ENCODE results near the gene SOS2. TPM values are rescaled to one million over a fixed set of nuclear protein-coding genes. Genes with fewer than 3 reads are reported as not detected.

SOS2 gene
- polyA plus RNA-seq, 1 donor from 2014 or later, result 25.9 TPM

DNA sequence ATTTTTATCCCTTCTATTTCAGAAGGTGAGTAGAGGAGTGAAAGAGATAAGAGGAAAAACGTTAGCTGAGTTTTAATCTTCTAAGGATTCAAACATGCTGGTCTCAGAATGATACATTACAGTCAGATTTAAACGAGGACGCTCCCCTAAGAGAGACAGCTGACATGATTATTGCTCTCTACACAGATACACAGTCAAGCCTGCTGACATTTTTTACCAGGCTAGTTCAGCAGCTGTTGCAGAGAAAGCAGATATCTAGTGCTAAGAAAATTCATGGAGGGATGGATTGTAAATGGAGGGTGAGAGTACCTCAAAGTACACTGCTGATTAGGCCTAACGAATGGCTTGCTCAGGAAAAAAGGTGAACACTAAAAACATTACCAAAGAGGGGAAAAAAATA is 31.9 kb upstream of the SOS2 start:
- Histone ChIP-seq H3K4me3 (ENCODE audit: low read length) (peak overlapping the region; percentile 25), H3F3A (ENCODE audit: insufficient read depth, low read length, poor library complexity, severe bottlenecking) (no peaks in the 10 kb centered on the region), H3K36me3 (ENCODE audit: insufficient read depth, low read length) (no peaks in the 10 kb centered on the region), H3K9ac (ENCODE audit: low read length) (peak overlapping the region; percentile 6), H3K4me2 (ENCODE audit: low read length) (peak overlapping the region; percentile 24), H3K27me3 (ENCODE audit: insufficient read depth, low read depth, low read length) (no peaks in the 10 kb centered on the region), H3K27ac (ENCODE audit: low read length) (peak overlapping the region; percentile 64), H3K9me3 (ENCODE audit: low read length) (no peaks in the 10 kb centered on the region), H3K9me2 (ENCODE audit: insufficient read depth, low read length) (no peaks in the 10 kb centered on the region), H4K20me1 (ENCODE audit: insufficient read depth) (no peaks in the 10 kb centered on the region), H2AFZ (ENCODE audit: low read depth, low read length) (no peak overlapping the region), H3K79me2 (replicated peaks; ENCODE audit: insufficient read depth, low read length) (no peaks in the 10 kb centered on the region)
- no peak for TF ChIP-seq RAD21 (conservative IDR thresholded peaks at IDR 0.05)
- TF ChIP-seq EP300 (conservative IDR thresholded peaks at IDR 0.05; ENCODE audit: poor library complexity, severe bottlenecking), result no peak
- TF ChIP-seq POLR2AphosphoS5 (IDR thresholded peaks at IDR 0.05), result no peak
- no peak for TF ChIP-seq EZH2 (IDR thresholded peaks at IDR 0.05; ENCODE audit: borderline replicate concordance, insufficient read depth, low read length, poor library complexity, severe bottlenecking)
- TF ChIP-seq, protein P1, sequence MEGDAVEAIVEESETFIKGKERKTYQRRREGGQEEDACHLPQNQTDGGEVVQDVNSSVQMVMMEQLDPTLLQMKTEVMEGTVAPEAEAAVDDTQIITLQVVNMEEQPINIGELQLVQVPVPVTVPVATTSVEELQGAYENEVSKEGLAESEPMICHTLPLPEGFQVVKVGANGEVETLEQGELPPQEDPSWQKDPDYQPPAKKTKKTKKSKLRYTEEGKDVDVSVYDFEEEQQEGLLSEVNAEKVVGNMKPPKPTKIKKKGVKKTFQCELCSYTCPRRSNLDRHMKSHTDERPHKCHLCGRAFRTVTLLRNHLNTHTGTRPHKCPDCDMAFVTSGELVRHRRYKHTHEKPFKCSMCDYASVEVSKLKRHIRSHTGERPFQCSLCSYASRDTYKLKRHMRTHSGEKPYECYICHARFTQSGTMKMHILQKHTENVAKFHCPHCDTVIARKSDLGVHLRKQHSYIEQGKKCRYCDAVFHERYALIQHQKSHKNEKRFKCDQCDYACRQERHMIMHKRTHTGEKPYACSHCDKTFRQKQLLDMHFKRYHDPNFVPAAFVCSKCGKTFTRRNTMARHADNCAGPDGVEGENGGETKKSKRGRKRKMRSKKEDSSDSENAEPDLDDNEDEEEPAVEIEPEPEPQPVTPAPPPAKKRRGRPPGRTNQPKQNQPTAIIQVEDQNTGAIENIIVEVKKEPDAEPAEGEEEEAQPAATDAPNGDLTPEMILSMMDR (IDR thresholded peaks at IDR 0.05; ENCODE audit: poor library complexity, severe bottlenecking), result no peak
- TF ChIP-seq TAF1 (IDR thresholded peaks at IDR 0.05; ENCODE audit: low read depth), result no peak
- TF ChIP-seq, protein P2, sequence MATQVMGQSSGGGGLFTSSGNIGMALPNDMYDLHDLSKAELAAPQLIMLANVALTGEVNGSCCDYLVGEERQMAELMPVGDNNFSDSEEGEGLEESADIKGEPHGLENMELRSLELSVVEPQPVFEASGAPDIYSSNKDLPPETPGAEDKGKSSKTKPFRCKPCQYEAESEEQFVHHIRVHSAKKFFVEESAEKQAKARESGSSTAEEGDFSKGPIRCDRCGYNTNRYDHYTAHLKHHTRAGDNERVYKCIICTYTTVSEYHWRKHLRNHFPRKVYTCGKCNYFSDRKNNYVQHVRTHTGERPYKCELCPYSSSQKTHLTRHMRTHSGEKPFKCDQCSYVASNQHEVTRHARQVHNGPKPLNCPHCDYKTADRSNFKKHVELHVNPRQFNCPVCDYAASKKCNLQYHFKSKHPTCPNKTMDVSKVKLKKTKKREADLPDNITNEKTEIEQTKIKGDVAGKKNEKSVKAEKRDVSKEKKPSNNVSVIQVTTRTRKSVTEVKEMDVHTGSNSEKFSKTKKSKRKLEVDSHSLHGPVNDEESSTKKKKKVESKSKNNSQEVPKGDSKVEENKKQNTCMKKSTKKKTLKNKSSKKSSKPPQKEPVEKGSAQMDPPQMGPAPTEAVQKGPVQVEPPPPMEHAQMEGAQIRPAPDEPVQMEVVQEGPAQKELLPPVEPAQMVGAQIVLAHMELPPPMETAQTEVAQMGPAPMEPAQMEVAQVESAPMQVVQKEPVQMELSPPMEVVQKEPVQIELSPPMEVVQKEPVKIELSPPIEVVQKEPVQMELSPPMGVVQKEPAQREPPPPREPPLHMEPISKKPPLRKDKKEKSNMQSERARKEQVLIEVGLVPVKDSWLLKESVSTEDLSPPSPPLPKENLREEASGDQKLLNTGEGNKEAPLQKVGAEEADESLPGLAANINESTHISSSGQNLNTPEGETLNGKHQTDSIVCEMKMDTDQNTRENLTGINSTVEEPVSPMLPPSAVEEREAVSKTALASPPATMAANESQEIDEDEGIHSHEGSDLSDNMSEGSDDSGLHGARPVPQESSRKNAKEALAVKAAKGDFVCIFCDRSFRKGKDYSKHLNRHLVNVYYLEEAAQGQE (IDR thresholded peaks at IDR 0.05; ENCODE audit: borderline replicate concordance), result no peak
- TF ChIP-seq MXI1 (conservative IDR thresholded peaks at IDR 0.05; ENCODE audit: poor library complexity, severe bottlenecking), result no peak
- no peak for TF ChIP-seq SMC3 (conservative IDR thresholded peaks at IDR 0.05; ENCODE audit: poor library complexity)

DNA sequence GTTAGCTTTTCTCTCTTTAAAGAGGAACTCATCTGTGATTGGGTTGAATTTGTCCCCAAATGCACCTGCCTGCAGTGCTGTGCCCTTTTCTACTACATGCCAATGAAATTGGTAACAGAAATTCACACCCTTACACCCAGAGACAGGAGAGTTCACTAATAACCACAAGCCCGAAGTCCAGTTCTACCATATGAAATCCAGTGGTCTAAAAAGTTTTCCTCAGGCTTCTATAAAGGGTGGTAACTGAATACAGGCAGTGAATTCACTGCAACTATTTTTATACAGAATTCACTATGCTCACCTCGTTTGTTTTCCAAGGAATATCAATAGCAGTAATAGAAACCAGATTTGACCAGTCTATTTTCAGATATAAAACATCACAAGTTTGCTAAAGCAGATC is 31.5 kb upstream of the SOS2 start:
- TF ChIP-seq EZH2 (IDR thresholded peaks at IDR 0.05; ENCODE audit: borderline replicate concordance, insufficient read depth, low read length, poor library complexity, severe bottlenecking) (no peak), RAD21 (conservative IDR thresholded peaks at IDR 0.05) (no peak), POLR2AphosphoS5 (IDR thresholded peaks at IDR 0.05) (no peak)
- Histone ChIP-seq H3K4me3 (ENCODE audit: low read length) (peak overlapping the region; percentile 25), H3K27me3 (ENCODE audit: insufficient read depth, low read depth, low read length) (no peaks in the 10 kb centered on the region), H3F3A (ENCODE audit: insufficient read depth, low read length, poor library complexity, severe bottlenecking) (no peaks in the 10 kb centered on the region), H4K20me1 (ENCODE audit: insufficient read depth) (no peaks in the 10 kb centered on the region), H3K79me2 (replicated peaks; ENCODE audit: insufficient read depth, low read length) (no peaks in the 10 kb centered on the region), H3K27ac (ENCODE audit: low read length) (peak overlapping the region; percentile 64), H3K9me2 (ENCODE audit: insufficient read depth, low read length) (no peaks in the 10 kb centered on the region), H3K4me2 (ENCODE audit: low read length) (peak overlapping the region; percentile 24), H3K9ac (ENCODE audit: low read length) (peak overlapping the region; percentile 6), H2AFZ (ENCODE audit: low read depth, low read length) (no peak overlapping the region), H3K9me3 (ENCODE audit: low read length) (no peaks in the 10 kb centered on the region), H3K36me3 (ENCODE audit: insufficient read depth, low read length) (no peaks in the 10 kb centered on the region)

Data from neural cell (in vitro differentiated cells).